GM21619 (cell line): ENCODE measurements around the gene SNRNP70.

Source experiments
- ATAC-seq: cut with Tn5 transposase; IDR thresholded peaks from one replicate; pipeline ENCODE4 v1.9.1; 2021; ENCODE audit not compliant: unreplicated experiment

The SNRNP70 gene

DNA sequence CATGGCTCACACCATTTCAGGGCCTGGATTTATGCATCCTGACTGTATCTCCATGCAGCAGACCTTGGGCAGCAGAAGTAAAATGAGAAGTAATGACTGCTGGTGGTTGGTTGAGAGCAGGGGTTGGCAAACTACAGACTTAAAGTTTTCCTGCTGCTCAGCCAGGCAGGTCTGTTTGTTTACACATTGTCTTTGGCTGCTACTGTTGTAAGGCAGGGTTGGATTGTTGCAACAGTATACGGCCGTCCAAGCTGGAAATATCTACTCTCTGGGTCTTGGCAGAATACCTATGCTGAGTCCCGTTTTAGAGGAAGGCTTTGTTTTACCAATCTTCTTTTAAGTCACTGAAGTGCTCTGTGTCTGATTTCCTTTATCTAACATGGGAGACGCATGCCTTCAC lies 13.5 kb downstream of the SNRNP70 start:
- no peak for ATAC-seq

DNA sequence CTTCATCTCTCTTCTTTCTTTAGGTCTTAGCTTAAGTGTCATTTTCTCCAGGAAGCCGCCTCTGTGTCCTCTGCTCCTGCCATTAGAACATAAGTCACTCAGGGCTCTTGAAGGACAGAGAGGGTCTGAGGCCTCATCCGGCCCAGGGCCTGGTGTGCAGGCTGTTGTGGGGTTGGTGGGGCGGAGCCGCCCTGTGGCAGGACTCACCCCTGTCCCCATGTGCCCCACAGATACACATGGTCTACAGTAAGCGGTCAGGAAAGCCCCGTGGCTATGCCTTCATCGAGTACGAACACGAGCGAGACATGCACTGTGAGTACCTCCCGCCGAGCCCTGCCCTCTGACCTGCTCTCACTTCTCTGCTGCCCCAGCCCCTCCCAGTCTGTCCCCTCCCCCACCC lies 15.9 kb downstream of the SNRNP70 start:
- no peak for ATAC-seq

DNA sequence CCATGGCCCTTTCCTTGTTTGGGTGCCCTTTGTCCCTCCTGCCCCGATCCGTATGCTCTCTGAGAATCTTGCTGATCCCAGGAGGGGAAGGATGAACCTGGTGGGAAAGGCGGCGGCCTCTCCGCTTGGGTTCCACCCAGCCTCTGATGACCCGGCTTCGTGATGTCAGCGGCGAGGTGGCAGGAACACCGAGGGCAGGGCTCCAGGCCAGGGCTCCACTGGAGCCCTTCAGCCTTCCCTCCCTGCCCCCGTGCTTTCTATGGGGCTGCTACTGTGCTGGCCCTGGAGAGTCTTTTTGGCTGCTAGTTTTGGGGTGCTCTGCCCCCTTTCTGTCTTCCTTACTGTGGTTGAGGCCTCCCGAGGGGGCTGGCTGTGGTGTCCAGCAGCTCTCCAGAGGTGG lies 17.1 kb downstream of the SNRNP70 start:
- ATAC-seq, result no peak

DNA sequence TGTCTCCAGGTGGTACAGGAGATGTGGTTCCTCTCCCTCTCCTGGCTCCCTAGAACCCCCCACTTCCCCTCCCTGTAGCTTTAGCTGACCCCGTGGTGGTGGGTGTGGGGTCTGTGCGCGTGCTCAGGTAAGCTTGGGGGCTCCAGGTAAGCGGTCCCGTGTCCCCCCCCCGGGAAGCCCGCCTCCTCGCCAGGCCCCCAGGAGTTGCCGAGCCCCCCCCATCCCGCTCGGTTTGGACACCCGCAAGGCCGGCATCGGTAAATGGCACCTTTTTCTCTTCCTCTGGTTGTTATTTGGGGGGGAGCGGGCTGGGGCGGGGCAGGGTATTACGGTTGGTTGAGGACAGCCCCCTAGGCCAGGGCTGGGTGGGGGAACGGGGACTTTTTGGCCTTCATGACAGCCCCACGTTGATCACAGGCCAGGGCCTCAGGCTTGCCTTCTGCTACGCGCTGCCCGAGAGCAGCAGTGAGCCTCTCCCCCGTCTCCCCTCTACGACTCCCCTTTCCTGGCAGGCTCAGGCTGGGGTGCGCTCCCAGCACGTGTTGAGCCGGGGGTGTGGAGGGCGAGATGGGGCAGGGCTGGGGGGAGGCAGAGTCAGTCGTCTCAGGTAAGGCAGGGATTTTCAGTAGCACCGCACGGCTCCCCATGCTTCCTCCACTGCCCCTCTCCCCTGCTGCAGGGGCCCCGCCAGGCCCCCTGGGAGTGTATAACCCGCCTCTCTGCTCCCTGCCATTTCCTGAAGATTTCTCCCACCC lies 18.3 kb downstream of the SNRNP70 start:
- no peak for ATAC-seq

DNA sequence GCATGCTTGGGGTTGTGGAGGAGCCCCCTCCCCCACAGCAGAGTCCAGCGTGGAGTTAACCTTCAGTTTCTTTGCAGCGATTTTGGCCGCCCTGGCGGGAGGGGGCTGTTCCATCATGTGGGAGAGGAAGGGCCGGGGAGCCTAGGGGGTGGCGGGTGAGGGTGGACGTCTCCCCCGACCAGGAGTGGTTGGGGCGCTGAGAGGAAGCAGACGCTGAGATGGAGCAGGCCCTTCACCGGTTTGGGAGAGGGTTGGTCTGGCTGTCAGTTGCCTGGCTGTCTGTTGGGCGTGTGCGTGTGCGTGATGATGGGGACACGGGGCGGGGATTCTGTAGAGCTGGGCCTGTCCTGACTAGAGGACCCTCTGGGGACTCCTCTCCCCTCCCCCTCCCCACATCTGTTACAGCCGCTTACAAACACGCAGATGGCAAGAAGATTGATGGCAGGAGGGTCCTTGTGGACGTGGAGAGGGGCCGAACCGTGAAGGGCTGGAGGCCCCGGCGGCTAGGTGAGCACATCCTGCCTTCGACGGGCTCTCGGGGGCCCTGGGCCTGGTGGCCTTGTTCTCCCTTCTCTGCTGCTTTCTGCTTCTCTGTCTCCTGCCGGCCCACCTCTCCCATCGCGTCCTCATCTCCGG lies 19.1 kb downstream of the SNRNP70 start:
- ATAC-seq, result no peak

DNA sequence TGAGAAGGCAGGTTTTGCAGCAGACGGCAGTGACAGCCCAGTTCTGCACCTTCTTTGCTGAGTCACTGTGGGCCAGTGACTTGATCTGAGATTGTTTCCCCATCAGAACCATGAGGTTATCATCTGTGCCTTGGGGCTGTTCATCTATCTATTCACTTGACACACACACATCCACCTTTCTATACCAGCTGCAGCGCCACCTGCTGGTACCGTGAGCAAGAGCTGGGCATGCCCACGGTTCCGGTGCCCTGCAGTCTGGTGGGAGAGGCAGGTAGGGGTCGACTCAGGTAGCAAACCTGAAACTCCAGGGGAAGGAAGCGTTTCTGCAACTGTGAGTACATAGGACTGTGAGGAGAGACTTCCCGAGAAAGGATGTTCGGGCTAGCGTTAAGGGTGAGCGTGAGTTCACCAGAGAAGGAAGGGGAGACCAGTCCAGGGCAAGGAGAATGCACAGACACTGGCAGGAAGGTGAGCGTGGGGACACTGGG lies 21.4 kb downstream of the SNRNP70 start:
- ATAC-seq, result no peak

DNA sequence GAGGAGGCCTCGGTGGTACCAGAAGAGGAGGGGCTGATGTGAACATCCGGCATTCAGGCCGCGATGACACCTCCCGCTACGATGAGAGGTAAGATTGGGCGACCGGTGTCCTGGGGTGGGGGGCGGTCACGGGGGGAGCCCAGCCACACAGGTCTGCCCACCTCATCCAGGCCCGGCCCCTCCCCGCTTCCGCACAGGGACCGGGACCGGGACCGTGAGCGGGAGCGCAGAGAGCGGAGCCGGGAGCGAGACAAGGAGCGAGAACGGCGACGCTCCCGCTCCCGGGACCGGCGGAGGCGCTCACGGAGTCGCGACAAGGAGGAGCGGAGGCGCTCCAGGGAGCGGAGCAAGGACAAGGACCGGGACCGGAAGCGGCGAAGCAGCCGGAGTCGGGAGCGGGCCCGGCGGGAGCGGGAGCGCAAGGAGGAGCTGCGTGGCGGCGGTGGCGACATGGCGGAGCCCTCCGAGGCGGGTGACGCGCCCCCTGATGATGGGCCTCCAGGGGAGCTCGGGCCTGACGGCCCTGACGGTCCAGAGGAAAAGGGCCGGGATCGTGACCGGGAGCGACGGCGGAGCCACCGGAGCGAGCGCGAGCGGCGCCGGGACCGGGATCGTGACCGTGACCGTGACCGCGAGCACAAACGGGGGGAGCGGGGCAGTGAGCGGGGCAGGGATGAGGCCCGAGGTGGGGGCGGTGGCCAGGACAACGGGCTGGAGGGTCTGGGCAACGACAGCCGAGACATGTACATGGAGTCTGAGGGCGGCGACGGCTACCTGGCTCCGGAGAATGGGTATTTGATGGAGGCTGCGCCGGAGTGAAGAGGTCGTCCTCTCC lies 22.6 kb downstream of the SNRNP70 start:
- no peak for ATAC-seq

DNA sequence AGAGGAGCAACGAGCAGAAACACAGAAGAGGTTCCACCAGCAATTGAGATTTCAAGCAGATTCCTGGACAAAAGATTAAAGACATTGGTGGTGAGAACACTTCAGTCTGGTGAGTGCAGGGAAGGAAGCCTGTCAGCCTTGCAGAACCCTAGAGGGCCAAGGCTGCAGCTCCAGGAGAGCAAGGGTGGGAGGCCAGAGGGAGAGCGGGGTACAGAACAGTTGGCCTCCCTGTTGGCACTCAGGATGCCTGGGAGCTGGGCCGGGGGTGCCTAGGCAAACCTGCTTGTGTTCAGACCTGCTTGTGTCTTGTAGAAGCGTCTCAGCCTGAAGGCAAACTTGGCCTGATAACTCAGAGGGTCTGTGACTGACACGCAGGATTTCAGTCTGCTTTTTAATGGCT lies 23.8 kb downstream of the SNRNP70 start:
- no peak for ATAC-seq

DNA sequence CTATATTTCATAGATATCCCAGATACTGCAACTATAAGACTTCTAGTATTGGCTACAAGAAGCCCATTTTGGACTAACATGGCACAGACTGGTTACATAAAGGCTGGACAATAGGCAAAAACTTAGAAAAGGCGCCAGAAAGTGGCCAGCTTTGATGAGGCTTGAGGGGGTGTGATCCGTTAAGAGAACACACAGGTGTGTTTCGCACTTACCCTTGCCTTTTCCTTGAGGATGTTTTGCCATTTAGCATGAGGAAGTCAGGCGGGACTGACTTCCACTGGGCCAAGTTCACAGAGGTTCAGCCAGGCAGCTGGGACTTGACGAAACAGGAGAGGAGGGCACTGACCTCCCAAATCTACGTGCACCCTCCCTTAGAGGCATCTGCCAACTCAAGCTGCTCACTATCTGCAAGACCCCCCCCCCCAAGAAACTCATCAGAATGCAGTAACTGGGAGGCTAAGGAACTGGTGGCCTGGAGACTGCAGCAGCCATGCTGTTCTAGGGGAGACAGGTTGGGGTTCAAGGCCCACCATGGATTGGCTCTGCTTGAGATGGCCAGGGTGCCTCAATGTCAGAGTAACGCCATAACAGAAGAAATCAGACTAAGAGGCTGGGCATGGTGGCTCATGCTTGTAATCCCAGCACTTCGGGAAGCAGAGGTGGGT lies 24.4 kb downstream of the SNRNP70 start:
- ATAC-seq, result no peak

DNA sequence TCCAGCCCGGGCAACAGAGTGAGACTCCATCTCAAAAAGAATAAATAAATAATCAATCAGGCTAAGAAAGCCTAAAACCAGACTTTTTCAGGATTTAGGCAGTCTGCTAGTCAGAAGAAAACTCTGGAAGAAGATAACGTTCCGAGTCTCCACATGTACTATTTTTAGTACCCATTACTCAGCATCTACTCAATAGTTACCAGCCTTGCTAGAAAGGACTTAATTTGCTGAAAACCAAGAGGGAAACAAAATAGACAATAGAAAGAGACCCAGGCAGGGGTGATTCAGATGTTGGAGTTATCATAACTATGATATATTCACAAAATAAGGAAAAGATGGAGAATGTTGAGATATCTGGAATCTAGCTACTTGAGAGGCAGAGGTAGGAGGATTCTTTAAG lies 25.3 kb downstream of the SNRNP70 start:
- ATAC-seq, result no peak

DNA sequence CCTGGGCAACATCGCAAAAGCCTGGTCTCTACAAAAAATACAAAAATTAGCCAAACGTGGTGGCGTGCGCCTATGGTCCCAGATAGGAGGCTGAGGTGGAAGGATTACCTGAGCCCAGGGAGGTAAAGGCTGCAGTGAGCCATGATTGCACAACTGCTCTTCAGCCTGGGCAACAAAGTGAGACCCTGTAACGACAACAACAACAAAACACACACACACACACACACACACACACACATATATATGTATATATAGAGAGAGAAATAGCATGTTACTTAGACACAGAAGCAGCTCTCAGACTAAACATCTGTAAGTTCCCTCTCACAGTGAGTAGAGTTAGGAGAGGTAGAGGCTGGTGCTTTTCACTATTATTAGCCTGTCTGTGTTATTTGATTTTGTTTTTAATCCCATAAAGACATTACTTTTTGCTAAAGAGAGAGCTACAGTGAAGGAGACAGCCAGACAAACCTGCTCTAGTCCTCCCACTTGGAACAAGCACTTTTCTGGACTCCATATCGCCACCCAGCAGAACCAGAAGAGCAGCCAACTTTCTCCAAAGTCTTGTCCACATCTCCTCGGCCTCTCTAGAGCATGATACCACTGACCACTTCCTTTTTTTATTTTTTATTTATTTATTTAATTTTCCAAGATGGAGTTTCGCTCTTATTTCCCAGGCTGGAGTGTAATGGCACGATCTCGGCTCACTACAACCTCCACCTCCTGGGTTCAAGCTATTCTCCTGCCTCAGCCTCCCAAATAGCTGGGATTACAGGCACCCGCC lies 26.2 kb downstream of the SNRNP70 start:
- no peak for ATAC-seq

DNA sequence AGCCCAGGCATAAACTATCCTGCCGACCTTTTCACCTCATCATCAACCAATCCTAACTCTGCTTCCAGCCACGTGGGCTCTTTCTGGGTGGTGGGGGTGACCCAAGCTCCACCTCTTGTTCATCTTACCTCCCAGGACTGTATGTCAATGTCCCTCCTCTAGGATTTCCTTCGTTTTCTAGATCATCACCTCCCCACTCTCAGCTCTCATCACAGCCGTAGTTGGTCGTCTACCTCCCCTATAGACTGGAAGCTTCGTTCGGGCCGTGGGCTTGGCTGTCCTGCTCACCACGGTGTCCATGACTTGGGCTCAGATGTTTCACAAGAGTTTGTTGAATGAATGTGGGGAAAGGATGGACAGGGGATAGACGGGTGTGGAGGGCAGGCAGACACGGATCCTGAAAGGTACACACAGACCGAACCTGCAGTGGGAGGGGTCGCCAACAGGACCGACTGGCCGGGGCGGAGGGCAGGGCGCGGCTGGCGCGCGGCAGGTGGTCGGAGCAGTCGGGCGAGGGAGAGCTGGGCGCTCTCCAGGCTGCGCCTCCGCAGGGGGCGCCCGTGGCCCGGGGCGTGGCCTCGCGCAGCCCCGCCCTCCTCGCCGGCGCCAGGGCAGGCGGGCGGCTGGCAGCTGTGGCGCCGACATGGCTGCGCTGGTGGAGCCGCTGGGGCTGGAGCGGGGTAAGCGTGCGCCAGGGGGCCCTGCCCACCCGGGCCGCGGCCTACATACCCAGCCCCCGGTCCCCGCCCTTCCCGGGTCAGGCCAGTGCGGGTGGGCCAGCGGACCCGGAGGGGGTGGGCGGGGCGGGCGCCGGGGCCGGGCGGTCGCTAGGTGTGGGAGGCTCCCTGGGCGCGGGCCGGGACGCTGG lies 28.7 kb downstream of the SNRNP70 start, which contains the start of gene LIN7B:
Gene LIN7B, plus strand, starts transcription at position 609 of the 868 bp plus-strand sequence. Its CDS starts 35 bp downstream, at position 644.
- ATAC-seq, result no peak

DNA sequence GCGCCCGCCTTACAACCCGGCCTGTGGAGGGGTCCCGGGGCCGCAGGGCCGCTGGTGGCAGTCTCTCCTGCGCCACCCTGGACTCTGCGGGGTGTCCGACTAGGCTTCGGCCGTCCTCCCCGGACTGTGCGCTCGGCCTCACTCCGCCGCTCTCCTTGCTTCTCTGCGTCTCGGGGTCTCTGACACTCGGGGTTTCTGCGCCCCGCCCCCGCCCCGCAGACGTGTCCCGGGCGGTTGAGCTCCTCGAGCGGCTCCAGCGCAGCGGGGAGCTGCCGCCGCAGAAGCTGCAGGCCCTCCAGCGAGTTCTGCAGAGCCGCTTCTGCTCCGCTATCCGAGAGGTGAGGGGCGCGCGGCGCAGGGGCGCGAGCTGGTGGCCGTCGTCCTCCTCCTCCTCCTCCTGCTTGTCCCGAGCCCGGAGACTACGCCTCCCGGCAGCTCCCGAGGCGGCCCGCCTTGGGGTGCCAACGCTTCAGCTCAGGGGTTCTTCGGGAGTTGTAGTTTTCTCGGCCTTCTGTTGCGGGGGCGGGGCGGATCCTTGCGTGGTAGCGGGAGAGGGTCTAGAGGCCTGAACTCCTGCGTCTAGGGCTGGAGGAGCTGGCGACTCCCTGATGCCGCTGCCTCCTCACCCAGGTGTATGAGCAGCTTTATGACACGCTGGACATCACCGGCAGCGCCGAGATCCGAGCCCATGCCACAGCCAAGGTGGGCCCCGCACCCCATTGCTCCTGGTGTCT lies 29.5 kb downstream of the SNRNP70 start:
- ATAC-seq, result no peak

DNA sequence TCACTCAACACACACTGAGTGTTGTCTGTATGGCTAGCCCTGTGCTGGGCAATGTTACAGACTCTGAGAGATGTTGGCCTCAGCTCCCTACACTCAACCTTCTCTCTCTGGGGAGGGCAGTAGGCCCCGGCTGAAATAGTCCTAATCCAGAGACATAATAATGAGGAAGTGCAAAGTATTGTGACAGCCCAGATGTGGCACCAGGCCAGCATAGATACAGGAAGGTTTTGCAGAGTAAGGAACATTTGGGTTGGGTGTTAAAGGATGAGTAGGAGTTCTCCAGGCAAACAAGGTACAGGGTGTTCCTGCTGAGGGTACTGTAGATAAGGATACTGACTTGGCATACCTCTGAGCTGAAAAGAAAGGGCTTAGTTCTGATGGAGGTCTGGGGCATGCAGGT lies 31.3 kb downstream of the SNRNP70 start:
- no peak for ATAC-seq

DNA sequence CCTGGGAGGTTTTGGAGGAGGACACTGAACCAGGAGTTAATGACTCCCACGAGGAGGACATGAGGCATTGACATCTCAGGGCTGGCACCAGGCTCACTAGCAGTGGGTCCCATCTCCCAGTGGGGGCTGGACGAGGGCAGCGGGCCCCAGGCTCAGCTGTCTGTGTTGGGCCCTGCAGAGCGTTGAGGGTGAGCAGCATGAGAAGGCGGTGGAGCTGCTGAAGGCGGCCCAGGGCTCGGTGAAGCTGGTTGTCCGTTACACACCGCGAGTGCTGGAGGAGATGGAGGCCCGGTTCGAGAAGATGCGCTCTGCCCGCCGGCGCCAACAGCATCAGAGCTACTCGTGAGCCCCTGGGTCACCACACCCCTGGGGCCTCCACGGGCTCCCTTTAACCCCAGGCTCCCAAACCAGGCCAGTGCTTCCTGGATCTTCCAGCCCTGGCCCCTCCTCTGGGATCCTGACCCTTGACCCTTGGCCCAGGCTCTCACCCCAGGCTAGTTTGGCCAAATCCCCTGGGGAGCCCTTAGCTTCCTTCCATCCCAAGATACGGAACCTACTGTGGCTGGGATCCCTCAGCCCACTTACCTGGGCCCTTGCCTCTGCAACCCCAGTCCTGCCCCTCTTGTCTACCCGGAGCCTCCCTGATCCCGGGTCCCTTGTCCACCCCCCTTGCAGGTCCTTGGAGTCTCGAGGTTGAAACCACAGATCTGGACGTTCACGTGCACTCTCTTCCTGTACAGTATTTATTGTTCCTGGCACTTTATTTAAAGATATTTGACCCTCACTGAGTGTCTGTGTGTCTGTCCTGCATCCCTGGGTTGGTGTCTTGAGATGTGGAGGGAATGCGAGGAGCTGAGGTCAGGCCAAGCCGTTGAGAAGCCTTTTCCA lies 32.7 kb downstream of the SNRNP70 start:
- ATAC-seq, result no peak

DNA sequence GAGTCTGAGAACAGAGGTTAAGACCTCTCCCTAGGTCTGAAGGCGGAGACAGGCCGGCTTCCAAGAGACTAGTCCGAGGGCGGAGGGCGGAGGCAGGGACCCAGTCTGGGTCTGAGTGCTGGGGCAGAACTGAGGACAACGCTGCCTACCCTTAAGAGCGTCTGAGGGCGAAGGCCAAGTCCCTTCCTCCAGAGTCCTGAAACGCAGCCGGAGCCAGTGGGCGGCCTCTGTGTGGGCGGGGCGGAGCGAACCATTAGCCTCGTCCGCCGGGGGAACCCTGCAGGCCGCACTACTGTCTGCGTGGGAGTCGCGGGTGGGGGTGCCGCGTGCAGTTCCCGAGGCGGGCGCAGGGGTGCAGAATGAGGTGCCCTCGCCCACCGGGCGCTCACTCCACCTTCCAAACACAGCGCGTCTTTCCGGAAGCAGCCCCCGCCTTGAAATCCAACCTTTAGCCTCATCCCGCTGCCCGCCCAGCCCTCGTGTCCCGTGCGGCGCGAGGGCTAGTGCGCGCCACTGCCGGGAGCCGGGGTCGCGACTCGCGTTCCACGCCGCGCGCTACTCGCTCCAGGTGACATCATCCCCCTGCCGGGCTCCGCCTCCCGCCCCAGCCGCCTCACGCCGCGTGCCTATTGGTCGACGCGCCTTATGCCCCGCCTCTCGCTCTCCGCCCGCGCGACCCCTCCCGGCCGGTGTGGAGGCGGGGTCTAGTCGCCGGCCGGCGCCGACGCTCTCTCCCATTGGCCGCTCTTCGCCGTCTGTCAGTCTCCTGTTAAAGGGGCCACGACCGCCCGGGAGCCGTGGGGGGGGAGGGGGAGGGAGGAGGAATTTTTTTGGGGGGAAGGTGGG lies 33.5 kb downstream of the SNRNP70 start, which contains the start of gene C19orf73:
Gene C19orf73, minus strand, starts transcription at position 579 of the 846 bp plus-strand sequence. Its CDS starts 121 bp downstream, at position 458.
- peak; percentile 69 for ATAC-seq
